HG03575 (cell line): ENCODE data around the gene MACC1.
A peak's percentile ranks its signal among the peaks of the same experiment; 100 is the strongest.

Source experiments
- ATAC-seq: cut with Tn5 transposase; IDR thresholded peaks from one replicate; pipeline ENCODE4 v1.9.1; 2021; ENCODE audit not compliant: unreplicated experiment, insufficient number of reproducible peaks, low FRiP score; ENCODE audit errors: extremely low read depth

MACC1 gene

DNA sequence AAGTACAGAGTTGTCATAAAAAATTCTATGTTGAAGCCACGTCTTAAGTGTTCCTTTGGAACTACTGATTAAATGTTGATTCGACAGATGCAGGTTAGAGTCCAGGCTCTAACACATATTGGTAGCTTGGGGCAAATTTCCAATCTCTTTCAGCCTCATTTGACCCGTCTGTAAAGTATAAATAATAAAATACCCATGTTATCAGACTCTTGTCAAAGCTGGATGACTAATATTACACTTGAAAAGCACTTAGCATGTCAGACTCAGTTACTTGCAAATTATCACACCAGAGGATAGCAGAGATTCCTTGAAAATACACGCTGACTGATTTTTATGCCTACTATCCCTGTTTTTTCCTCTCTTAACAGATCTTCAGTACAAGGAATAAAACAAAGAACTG, 18.1 kb upstream of the MACC1 start:
- ATAC-seq: no peak

GRCh38 chr7:20233362-20233761, 16.2 kb upstream of the MACC1 start:
- no peak for ATAC-seq

GRCh38 chr7:20232848-20233247, 15.7 kb upstream of the MACC1 start:
- ATAC-seq: no peak

DNA sequence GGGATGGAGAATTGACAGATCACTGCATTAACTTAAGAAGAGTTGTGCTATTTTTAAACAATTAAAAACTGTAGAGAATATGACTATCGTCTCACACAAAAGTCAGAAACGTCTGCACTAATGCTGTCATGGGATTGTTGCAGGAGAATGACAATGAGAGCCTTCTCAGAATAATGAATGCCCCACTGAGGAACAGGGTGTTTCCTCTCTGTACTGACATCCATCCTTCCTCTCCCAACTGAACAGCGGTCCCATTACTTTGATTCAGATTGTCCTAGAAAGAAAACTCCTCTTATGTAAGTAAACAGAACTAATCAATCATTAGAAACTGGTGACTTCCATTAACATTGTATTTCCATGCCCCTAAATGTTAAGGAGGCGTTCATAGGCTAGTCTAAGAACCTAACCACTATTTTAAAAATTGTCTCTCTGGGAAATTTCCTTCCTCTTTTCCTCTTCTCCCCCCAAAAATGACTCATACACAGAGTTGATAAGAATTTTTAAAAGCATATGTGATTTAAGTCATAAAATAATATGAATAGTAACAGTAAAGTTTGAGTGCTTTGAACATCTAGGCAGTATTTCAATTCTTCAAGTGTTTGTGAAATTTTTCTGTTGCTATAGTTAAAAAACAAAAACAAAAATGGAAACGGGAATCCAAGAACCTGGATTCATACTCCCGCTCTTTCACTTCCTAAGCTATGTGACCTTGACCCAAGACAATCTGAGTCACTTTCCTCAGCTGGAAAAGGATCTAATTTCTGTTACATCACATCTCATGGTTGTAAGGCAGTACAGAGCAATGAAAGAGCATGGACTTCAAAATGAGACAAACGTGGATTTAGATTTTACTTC, 12.7 kb upstream of the MACC1 start:
- no peak for ATAC-seq

DNA sequence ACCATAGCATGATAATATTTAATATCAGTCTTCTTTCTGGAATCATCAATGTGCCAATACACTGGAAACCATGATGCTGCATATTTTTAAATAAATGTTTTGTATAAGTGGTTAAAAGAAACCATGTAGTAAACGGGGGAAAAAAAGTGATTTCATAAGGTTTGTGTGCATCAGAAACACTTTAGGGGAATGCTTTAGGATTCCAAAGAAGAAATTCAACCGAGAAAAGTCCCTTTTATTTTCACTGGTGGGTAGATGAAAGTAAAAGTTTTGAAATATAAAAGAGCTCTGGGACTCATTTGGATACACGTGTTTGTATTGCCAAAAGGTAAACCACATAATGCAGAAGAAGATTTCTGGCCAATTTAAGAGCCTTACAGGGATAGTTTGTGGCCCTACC, 11.9 kb upstream of the MACC1 start:
- ATAC-seq: no peak

GRCh38 chr7:20228654-20229053, 11.5 kb upstream of the MACC1 start:
- no peak for ATAC-seq

GRCh38 chr7:20227291-20227795, 10.2 kb upstream of the MACC1 start:
- no peak for ATAC-seq

GRCh38 chr7:20226860-20227259, 9.7 kb upstream of the MACC1 start:
- ATAC-seq: no peak

DNA sequence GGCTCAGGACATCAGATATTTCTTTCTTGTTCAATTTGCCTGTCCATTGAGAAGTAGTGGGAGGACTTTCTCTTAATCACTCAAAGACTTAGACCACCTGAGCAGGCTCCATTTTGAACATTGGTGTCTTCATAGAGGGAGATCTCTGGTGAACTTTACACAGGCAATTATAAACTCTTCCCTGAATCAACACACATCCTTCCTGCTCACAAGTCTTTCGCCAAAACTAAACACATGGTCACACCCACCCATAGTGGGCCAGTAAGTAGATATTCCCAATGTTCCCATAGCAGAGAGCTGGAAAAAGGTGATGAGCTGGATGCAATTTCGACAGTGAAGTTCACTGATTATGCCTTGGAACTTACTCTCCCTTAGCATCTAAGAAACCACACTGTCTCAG, 8.2 kb upstream of the MACC1 start:
- ATAC-seq: no peak

DNA sequence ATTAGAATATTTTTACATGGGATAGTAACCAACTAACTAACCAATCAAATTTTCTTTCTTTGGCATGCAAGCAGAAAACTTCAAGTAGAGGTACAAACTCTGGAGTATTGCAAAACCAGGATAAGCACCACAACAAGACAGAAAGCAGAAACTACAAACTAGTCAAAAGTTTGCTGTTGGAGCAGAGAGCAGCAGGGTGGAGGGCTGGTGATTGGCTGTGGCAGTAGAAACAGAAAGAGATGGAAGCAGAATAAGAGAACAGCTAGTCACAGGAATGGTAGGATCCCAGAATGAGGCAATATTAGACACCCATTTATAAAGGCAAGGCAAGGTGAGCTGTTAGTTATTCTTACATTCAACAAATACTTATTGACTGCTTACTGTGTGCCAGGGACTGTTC, 6.8 kb upstream of the MACC1 start:
- ATAC-seq: no peak

- no peak for ATAC-seq
Observed at GRCh38 chr7:20223356-20223755, 6.2 kb upstream of the MACC1 start.

GRCh38 chr7:20222219-20222828, 5.1 kb upstream of the MACC1 start:
- ATAC-seq: no peak

- ATAC-seq: no peak
Observed at GRCh38 chr7:20220921-20221547, 3.9 kb upstream of the MACC1 start.

GRCh38 chr7:20220293-20220761, 3.1 kb upstream of the MACC1 start:
- ATAC-seq: peak; percentile 3

DNA sequence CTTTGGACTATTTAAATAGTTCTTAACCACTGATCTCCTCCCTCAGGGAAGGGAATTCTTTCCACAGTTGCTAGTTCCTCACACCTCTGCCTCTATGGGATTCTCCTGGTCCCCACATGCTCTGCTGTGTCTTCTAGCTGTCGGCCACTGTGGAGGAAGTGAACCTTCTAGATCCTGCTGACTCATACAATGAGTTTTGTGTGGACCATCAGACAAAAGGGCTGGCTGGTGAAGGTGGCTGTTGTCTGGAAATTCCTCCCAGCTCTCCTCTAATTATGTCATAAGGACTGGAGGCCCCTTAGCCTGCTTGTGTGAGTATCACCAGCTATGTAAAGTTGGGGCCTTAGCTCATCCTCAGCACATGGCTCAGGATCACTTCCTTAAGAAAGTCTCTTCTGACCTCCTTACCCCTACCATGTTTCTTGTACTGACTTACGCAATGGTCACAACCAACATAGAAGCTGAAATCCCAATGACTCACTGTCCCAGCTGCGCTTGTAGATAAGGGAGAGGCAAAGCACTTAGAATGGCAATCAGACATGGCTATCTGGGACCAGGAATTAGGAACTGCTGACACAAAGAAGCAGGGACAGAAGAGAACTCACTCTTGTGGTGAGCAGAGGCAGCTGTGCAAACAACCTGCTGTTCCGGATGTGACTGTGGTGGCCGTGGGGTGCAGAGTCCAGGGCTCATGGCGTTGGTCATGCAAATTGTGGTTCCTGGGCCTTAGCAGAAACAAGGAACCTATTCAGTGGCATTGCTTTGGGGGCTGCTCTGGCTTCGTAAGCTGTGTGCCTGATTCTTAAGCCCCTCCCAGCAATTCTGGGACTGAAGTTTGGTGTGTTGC, 2.5 kb upstream of the MACC1 start:
- peak; percentile 42 for ATAC-seq

DNA sequence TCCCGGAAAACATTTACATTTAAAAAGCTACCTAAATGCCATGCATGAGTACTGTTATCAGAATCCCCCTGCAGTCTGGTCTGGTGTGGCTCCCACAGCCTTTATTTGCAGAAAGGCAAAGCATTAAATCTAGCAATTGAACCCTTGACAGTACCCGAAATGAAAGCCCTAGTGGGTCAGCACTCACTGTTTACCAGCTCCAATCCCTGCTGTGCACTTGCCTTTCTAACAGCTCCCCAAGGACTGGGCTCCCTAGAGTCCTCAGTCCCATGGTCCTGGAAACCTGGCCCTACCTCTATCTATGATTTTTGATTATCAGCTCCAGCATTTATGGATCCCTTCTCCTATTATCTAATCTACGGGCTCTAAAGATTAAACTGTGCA, 1.9 kb upstream of the MACC1 start:
- no peak for ATAC-seq

- ATAC-seq: no peak
Observed at GRCh38 chr7:20218279-20218678, 1.1 kb upstream of the MACC1 start.

DNA sequence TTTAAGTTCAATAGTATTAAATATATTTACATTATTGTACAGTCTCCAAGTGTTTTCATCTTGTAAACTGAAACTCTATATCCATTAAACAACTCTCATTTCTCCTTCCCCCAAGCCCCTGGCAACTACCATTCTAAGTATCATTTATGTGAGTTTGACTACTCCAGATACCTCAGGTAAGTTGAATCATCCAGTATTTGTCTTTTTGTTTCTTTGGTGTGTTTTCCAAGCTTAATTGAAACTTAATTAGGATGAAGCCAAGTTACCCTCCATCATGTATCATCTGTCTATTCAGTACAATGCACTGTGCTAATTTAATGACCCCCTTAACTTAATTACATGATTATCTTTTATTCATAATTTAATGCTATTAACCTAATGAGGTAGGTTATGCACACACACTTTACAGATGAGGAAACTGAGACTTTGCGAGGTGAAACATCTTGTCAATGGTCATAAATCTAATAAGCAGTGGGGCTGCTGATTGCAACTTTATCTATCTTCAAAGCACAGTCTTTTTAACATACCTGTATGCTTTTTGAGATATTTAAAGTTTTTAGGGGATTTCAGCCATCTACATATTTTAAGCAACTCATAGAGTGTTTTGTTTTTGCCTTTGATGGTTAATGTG, 663 bp downstream of the MACC1 start:
- no peak for ATAC-seq
